ENCODE data around the gene HLA-DRA. TPM values are rescaled to one million over a fixed set of nuclear protein-coding genes. Genes with fewer than 3 reads are reported as not detected.

The HLA-DRA gene
- polyA plus RNA-seq, 1 donor from 2014 or later = not detected

DNA sequence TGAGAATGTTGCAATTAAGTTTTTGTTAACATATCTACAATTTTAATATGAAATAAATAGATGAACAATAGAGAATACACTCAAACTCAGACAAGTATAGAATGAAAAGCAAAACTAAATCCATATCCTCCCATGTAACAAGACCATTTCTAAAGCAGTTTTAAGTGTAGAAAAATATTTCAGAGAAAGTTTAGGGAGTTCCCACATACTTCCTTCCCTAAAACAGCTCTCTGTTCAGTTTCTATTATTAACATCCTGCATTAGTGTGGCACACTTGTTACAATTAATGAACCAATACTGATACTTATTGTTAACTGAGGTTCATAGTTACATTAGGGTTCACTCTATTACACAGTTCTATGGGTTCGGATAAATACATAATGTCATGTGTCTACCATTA is 52.0 kb downstream of the HLA-DRA start:
- Histone ChIP-seq H3F3A (ENCODE audit: insufficient read depth, low read length, poor library complexity, severe bottlenecking) (no peaks in the 10 kb centered on the region), H3K4me2 (ENCODE audit: low read length) (no peak overlapping the region), H3K36me3 (ENCODE audit: insufficient read depth, low read length) (no peaks in the 10 kb centered on the region), H2AFZ (ENCODE audit: low read depth, low read length) (no peak overlapping the region), H3K4me3 (ENCODE audit: low read length) (no peak overlapping the region), H3K9ac (ENCODE audit: low read length) (no peak overlapping the region), H3K27me3 (ENCODE audit: insufficient read depth, low read depth, low read length) (no peaks in the 10 kb centered on the region), H3K27ac (ENCODE audit: low read length) (no peak overlapping the region), H4K20me1 (ENCODE audit: insufficient read depth) (no peaks in the 10 kb centered on the region), H3K79me2 (replicated peaks; ENCODE audit: insufficient read depth, low read length) (no peaks in the 10 kb centered on the region), H3K9me3 (ENCODE audit: low read length) (no peaks in the 10 kb centered on the region), H3K9me2 (ENCODE audit: insufficient read depth, low read length) (no peaks in the 10 kb centered on the region)
- TF ChIP-seq, protein P1, sequence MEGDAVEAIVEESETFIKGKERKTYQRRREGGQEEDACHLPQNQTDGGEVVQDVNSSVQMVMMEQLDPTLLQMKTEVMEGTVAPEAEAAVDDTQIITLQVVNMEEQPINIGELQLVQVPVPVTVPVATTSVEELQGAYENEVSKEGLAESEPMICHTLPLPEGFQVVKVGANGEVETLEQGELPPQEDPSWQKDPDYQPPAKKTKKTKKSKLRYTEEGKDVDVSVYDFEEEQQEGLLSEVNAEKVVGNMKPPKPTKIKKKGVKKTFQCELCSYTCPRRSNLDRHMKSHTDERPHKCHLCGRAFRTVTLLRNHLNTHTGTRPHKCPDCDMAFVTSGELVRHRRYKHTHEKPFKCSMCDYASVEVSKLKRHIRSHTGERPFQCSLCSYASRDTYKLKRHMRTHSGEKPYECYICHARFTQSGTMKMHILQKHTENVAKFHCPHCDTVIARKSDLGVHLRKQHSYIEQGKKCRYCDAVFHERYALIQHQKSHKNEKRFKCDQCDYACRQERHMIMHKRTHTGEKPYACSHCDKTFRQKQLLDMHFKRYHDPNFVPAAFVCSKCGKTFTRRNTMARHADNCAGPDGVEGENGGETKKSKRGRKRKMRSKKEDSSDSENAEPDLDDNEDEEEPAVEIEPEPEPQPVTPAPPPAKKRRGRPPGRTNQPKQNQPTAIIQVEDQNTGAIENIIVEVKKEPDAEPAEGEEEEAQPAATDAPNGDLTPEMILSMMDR (IDR thresholded peaks at IDR 0.05; ENCODE audit: poor library complexity, severe bottlenecking) = no peak
- TF ChIP-seq EZH2 (IDR thresholded peaks at IDR 0.05; ENCODE audit: borderline replicate concordance, insufficient read depth, low read length, poor library complexity, severe bottlenecking) = no peak
- no peak for TF ChIP-seq EP300 (conservative IDR thresholded peaks at IDR 0.05; ENCODE audit: poor library complexity, severe bottlenecking)
- no peak for TF ChIP-seq TAF1 (IDR thresholded peaks at IDR 0.05; ENCODE audit: low read depth)
- TF ChIP-seq POLR2AphosphoS5 (IDR thresholded peaks at IDR 0.05) = no peak
- no peak for TF ChIP-seq SMC3 (conservative IDR thresholded peaks at IDR 0.05; ENCODE audit: poor library complexity)
- no peak for TF ChIP-seq MXI1 (conservative IDR thresholded peaks at IDR 0.05; ENCODE audit: poor library complexity, severe bottlenecking)
- no peak for TF ChIP-seq RAD21 (conservative IDR thresholded peaks at IDR 0.05)
- no peak for TF ChIP-seq REST (IDR thresholded peaks at IDR 0.05; ENCODE audit: borderline replicate concordance)

DNA sequence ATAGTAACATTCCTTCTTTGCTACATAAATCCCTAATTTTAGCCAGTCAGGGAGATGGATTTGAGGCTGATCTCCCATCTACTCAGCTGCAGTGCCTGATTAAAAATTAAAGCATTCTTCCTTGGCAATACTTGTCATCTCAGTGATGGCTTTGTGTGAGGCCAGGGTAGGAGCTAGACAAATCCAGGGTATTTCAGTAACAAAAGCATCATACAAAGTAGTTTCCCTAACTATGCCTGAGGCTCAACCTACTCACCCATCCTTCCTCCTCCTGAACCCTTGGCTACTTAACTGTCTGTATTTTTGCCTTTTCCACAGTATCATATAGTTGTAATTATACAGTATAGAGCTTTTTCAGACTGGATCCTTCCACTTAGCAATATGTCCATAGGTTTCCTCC is 52.7 kb downstream of the HLA-DRA start:
- Histone ChIP-seq H3K4me3 (ENCODE audit: low read length) (no peak overlapping the region), H3K4me2 (ENCODE audit: low read length) (no peak overlapping the region), H3K9me2 (ENCODE audit: insufficient read depth, low read length) (no peaks in the 10 kb centered on the region), H3K79me2 (replicated peaks; ENCODE audit: insufficient read depth, low read length) (no peaks in the 10 kb centered on the region), H2AFZ (ENCODE audit: low read depth, low read length) (no peak overlapping the region), H3K9me3 (ENCODE audit: low read length) (no peaks in the 10 kb centered on the region), H3K27me3 (ENCODE audit: insufficient read depth, low read depth, low read length) (no peaks in the 10 kb centered on the region), H4K20me1 (ENCODE audit: insufficient read depth) (no peaks in the 10 kb centered on the region), H3K27ac (ENCODE audit: low read length) (no peak overlapping the region), H3K9ac (ENCODE audit: low read length) (no peak overlapping the region), H3F3A (ENCODE audit: insufficient read depth, low read length, poor library complexity, severe bottlenecking) (no peaks in the 10 kb centered on the region), H3K36me3 (ENCODE audit: insufficient read depth, low read length) (no peaks in the 10 kb centered on the region)
- TF ChIP-seq EP300 (conservative IDR thresholded peaks at IDR 0.05; ENCODE audit: poor library complexity, severe bottlenecking) (no peak), MXI1 (conservative IDR thresholded peaks at IDR 0.05; ENCODE audit: poor library complexity, severe bottlenecking) (no peak), POLR2AphosphoS5 (IDR thresholded peaks at IDR 0.05) (no peak), TAF1 (IDR thresholded peaks at IDR 0.05; ENCODE audit: low read depth) (no peak), SMC3 (conservative IDR thresholded peaks at IDR 0.05; ENCODE audit: poor library complexity) (no peak), EZH2 (IDR thresholded peaks at IDR 0.05; ENCODE audit: borderline replicate concordance, insufficient read depth, low read length, poor library complexity, severe bottlenecking) (no peak), RAD21 (conservative IDR thresholded peaks at IDR 0.05) (no peak), REST (IDR thresholded peaks at IDR 0.05; ENCODE audit: borderline replicate concordance) (no peak)
- TF ChIP-seq, protein P1 (IDR thresholded peaks at IDR 0.05; ENCODE audit: poor library complexity, severe bottlenecking) = no peak

All from neural cell (in vitro differentiated cells).